NCI-H1694 treated with DMSO at 0.1 percent for 48 hours (cell line): Measurements from ENCODE around the gene RBCK1.
"Not testable (repeated sequence)": the region's sequence is repeated elsewhere in the genome, so short reads cannot be mapped to it uniquely, and the experiment has no call there.

Experiments used
- DNase-seq: peaks from one replicate; lab custom pipeline; 2025; lab: John Stamatoyannopoulos, UW

The RBCK1 gene

GRCh38 chr20:437787-438486 lies 29.8 kb downstream of the RBCK1 start:
- no peak for DNase-seq

DNA sequence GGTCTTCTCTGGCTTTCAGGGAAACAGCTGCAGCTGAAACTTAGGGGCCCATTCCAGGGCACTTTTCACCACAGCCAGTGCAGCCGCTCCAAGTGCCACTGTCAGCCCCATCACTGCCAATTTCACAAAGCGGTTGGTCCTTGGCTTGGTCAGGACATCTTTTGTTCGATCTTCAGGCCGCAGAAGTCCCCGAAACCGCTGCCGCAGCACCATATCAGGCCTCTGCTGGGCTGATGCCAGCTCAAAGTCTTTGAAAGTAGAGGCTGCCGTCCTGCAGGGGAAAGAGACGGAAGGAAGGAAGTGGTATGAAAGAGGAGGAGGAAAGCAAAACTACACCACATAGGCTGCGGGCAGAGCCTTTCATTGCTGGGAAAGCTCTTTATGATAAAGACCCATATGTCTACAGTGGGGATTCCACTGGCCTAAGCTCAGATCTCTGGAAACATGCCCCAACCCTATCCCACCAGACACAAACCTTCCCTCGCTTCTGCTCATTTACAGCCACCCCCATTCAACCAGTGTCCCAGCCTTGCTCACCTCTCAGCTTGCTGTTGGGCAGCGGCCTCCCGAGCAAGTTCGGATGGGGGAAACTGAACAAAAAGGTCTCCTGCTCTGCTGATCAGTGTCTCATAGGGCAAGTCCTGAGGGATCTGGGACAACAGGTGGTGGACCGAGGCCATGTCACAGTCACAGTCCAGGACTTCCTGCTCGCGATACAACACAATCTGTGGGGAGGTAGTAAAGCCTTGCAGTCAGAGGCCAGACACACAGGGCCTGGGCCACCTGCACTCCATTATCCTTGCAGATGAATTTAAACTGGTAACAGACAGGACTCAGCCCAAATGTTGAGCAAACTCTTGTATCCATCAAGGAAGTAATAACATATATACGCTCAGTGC lies 30.7 kb downstream of the RBCK1 start:
- DNase-seq, result no peak

GRCh38 chr20:440148-440547 lies 32.0 kb downstream of the RBCK1 start:
- no peak for DNase-seq

- no peak for DNase-seq
Observed at GRCh38 chr20:440636-441035, 32.5 kb downstream of the RBCK1 start.

GRCh38 chr20:443223-443775 lies 35.2 kb downstream of the RBCK1 start:
- no peak for DNase-seq

DNA sequence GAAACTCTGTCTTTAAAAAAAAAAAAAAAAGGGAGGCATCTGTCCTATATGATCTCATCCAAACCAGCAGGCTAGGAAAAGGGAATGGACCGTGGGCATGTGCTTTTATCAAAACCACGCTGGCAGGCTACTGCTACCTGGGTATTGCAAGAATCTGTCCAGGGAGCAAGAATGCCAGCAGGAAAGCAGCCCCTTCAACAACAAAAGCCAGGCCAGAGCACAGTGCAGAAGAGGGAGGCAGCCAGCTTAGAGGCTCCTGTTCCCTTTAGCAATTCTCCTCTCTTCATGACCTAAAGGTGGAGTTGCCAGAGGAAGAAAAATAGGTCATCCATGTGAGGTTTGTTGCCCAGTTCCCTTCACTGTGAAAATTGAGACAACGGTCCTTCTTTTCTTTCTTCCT lies 36.0 kb downstream of the RBCK1 start:
- DNase-seq, result peak; percentile 2

DNA sequence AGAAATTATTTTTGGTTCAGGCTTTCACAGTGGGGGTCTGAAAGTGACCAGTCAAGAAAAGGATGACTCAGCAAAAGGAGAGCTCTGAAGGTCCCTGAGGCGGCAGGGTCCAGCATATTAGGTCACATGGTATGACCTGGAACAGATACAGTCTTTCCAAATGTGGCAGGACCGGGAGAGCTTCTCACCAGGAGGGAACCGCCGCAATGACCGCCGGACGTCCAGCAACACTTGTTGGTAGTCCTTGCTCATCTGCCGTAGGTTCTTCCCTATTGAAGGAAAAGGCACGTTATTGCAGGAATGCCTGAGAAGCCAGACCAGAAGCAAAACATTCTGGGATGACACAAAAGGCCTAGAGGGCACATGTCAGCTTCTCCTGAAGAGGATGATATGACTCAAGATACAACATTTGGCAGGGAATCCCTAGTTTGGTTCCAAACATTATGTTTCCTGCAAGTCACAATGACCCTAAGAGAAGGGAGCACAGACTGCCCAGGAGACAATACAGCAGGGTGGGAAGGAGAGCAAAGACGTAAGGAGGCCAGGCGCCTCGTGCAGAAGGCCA lies 36.8 kb downstream of the RBCK1 start:
- DNase-seq, result no peak

DNA sequence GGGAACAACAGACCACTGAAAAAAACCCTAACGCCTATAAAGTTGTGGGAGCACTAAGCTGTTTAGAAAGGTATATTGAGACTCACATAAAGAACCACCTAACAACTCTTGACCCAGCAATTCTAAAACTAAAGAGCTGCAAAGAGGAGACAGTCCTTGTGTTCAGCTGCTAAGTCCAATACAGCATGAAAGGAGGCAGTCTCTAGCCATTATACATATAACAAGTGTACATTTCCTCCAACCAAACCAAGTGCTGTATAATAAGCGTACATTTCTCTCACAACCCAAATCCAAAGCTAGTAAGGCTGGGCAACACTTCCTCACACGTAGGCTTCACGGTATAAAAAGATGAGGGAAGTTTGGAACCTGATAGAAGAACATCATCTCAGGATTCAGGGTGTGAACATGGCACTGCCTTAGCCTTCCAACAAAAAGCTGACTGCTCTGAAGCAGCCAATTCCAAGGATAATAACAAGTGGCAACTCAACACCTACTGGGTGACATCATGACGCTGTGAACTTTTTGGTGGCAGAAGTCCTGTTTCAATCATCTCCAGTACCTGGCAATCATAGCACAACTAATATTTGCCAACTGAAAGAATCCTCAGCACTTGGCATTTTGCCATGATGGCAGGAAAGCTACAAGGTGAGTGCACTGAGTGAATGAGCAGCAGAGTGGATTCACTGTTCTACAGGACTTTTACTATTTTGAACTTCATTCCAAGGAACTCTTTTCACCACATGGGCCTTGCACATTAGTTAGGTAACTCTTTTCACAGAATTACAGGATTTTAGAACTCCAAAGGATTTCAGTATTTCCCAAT lies 37.6 kb downstream of the RBCK1 start:
- no peak for DNase-seq

- DNase-seq, result not testable (repeated sequence)
Observed at GRCh38 chr20:452021-452420, 43.9 kb downstream of the RBCK1 start.

GRCh38 chr20:454951-455350 lies 46.9 kb downstream of the RBCK1 start:
- DNase-seq, result no peak

GRCh38 chr20:458776-459175 lies 50.7 kb downstream of the RBCK1 start:
- no peak for DNase-seq

- no peak for DNase-seq
Observed at GRCh38 chr20:460180-460579, 52.1 kb downstream of the RBCK1 start.

- DNase-seq, result no peak
Observed at GRCh38 chr20:460707-461106, 52.6 kb downstream of the RBCK1 start.

- DNase-seq, result no peak
Observed at GRCh38 chr20:461254-462198, 53.4 kb downstream of the RBCK1 start.

DNA sequence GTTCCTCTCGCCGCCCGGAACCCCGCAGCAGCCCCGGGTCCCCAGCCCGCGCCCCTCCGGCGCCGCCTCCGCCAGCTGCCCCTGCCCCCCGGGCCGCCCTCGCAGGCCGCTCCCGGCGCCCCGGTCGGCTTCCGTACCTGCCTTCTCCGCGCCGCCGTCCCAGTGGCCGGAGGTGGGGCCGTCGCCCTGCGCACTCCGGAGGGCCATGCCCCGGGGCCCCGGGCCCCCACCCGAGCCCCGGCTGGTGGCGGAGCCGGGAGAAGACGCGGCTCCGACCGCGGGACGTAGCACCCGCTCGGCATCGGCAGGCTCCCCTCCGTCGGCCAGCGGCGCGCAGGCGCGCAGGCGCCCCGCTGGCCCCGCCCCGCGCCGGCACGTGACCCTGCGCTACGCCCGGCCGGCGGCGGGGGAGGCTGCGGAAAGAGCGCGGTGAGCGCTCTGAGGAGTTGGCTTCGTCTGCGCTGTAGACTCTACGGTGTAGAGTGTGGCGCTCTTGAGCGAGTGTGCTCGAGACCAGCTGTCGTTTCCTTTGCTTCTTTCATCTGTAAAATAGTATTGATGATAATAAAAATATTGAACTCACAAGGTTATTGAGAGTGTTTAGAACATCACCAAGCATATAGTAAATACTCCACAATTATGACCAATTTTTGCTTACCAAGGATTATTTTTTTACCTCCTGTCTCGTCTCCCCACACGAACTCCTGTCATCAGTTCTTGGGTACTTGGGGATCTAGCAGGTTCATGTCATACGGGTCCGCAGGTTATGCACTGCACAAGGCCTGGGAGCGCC lies 54.3 kb downstream of the RBCK1 start, which contains the start of gene TBC1D20:
TSS of gene TBC1D20 (minus strand) at position 335 of the 793 bp plus-strand sequence. CDS start at position 207, 128 bp downstream.
- DNase-seq, result peak; percentile 71

- DNase-seq, result no peak
Observed at GRCh38 chr20:467755-468154, 59.7 kb downstream of the RBCK1 start.

GRCh38 chr20:469746-470490 lies 61.8 kb downstream of the RBCK1 start:
- DNase-seq, result no peak

DNA sequence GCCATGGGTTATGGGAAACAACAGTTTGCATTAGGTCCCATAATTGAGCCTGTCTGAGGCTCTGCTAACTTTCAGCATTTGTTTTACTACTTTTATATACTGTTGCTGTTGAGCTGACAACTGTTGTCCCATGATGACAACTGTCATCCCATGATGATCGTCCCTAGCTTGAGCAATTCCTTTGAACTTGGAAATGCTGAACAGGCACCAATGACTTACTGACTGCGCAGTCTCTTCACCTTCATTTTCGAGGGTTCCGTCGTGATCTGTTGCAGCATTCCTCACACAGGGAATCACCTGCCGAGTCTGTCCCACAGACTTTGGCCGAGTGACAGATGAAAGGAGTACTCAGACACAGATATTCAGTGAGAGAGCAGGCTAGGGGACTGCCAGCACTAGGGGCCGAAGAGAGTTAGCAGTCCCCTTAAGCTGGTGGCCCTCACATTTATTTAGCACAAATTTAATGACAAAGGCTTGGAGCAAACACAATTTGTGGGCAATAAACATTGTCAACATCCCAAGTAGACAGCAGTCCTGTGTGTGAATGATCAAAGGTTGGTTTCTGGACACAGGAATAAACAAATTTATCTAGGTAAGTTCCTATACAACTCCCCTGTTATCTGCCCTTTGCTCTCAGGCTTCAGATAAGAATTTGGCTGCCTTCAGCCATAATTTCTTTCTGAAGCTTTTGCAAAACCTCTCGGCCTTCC lies 64.2 kb downstream of the RBCK1 start:
- DNase-seq, result no peak
